GM19324 (cell line): ENCODE measurements around the gene MROH2A.
"Not testable (repeated sequence)": the region's sequence is repeated elsewhere in the genome, so short reads cannot be mapped to it uniquely, and the experiment has no call there.

Experiments
- ATAC-seq: cut with Tn5 transposase; IDR thresholded peaks from one replicate; pipeline ENCODE4 v1.9.1; 2021; ENCODE audit warnings: mild to moderate bottlenecking, moderate library complexity; ENCODE audit not compliant: unreplicated experiment, low FRiP score

The MROH2A gene

GRCh38 chr2:233852056-233852455 is 73.9 kb downstream of the MROH2A start:
- no peak for ATAC-seq

DNA sequence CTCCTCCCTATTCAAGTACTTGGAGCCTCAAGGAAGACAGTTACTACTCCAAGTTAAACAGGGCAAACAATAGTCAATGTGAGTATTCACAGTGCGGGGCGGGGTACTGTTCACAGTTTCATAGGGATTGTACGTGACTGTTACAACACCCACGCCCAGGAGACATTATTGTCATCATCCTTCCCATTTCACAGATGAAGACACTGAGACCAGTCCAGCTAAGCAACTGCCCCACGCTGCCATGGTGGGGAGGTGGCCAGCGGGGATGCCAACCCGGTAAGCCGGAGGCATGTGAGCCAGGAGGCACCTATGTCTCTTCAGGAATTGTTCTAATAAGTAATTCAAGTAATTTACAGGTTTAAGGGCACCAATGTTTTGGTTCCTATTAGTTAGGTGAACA is 75.2 kb downstream of the MROH2A start:
- no peak for ATAC-seq

DNA sequence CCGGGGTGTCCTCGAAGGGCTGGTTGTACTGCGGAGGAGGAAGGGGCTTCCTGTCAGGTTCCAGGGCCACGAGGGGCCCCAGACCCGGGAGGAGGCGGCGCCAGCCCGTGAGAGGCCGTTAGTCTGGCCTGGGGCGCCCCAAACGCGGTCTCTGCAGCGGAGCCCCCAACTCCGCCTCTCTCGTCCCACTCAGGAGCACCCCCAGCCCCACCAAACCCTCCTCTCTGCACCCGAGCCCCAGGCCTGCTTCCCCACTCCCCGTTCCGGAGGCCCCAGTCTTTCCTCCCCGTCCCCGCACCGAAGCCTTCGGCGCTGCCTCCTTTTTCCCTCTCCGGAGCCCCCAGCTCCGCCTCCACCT is 75.7 kb downstream of the MROH2A start:
- ATAC-seq: no peak

GRCh38 chr2:233854241-233854981 is 76.3 kb downstream of the MROH2A start, which contains the start of gene HJURP:
TSS of gene HJURP (minus strand) at chr2:233854535. CDS start at chr2:233854500, 35 bp downstream.
- ATAC-seq: peak; percentile 96

GRCh38 chr2:233855345-233855744 is 77.2 kb downstream of the MROH2A start:
- ATAC-seq: no peak

DNA sequence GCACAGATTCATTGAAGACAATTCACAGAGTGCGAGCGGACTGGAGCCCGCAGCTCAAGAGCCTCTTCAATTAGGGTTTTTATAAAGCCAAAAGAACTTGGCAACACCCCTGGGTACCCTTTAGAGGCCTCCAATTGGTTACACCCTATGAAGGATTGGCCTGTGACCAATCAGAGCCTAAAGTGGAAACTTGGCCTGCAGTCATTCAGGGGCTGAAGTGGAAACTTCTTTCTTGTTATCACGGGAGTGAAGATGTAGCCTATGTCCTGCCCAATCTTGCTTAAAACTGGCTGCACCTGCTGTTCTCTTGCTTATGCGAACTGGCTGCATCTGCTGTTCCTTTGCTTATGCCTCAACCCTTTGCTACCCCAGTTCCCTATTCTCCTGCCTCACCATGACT is 78.1 kb downstream of the MROH2A start:
- ATAC-seq: no peak

DNA sequence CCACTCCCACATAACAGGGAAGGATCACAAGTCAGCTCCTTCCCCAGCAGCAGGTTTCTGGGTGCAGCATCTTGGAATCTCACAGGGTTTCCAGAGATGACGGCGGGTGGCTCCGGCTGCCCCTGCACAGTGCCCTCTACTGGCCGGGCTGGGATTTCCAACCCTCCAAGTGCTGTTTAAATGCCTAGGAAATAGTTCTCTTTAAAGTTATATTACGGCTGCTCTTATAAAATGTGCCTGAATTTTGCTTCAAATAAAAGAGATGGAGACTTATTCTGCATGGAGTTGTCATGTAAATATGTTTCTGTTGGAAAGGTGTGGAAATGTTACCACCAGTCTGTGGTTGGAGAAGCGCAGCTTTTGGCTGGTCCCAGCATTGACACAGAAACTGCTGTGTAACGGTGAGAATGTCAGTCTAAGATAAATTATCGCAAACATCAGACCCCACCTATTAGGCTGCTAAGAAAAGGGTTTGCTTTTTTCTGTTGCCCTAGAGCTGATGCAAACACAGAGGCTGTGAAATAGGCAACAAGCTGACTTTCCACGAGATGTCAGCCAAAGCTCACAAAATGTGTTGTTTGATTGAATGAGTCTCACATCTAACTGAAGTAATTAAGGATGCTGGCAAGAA is 79.5 kb downstream of the MROH2A start:
- no peak for ATAC-seq

DNA sequence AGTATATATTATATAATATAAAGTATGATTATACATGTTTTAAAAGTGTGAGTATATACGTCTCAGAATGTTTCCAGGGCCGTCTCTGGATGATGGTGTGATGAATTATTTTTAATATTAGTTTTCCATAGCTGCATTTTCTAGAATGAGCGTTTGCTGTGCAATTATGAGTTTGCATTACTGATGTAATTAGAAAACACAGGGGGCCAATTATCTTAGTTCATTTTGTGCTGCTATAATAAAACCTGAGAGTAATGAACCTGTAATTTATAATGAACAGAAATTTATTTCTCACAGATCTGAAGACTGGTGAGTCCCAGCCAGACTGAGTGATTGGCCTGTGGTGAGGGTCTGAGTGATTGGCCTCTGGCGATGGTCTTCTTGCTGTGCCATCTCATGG is 80.2 kb downstream of the MROH2A start:
- no peak for ATAC-seq

GRCh38 chr2:233862261-233862768 is 84.2 kb downstream of the MROH2A start:
- ATAC-seq: no peak

DNA sequence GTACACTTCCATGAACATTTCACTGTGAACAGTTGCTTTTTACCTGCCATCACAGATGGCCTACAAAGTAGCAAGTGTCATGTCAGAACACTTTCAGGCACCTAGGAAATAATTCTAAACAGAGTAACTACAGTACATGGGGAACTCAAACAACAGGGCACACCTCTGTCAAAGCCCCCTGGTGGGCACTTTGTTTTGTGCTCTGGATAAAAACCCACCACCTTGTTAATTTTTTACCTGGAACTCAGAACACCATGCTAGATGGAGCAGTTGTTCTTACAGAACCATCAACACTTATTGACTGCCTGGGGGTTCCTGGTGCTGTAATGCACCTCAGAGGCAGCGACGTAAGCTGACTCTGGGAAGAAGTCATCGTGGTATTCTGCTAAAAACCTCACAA is 87.7 kb downstream of the MROH2A start:
- no peak for ATAC-seq

- ATAC-seq: no peak
Measured at GRCh38 chr2:233866479-233866878, 88.3 kb downstream of the MROH2A start.

GRCh38 chr2:233867993-233868532 is 89.9 kb downstream of the MROH2A start, which contains the start of gene MSL3B:
TSS of gene MSL3B (minus strand) at chr2:233868386.
- peak; percentile 56 for ATAC-seq

GRCh38 chr2:233871432-233871831 is 93.3 kb downstream of the MROH2A start:
- no peak for ATAC-seq

GRCh38 chr2:233872125-233872524 is 94.0 kb downstream of the MROH2A start:
- not testable (repeated sequence) for ATAC-seq

- no peak for ATAC-seq
Measured at GRCh38 chr2:233882353-233882752, 104.2 kb downstream of the MROH2A start.
